Measurements from ENCODE around the gene SUZ12. TPM values are rescaled to one million over a fixed set of nuclear protein-coding genes. Genes with fewer than 3 reads are reported as not detected.
A peak's percentile ranks its signal among the peaks of the same experiment; 100 is the strongest.
"Not testable (repeated sequence)": the region's sequence is repeated elsewhere in the genome, so short reads cannot be mapped to it uniquely, and the experiment has no call there.

SUZ12 gene
- total and polyA plus RNA-seq, 2 experiments from 2014 or later: 22.3 to 39.8 TPM

DNA sequence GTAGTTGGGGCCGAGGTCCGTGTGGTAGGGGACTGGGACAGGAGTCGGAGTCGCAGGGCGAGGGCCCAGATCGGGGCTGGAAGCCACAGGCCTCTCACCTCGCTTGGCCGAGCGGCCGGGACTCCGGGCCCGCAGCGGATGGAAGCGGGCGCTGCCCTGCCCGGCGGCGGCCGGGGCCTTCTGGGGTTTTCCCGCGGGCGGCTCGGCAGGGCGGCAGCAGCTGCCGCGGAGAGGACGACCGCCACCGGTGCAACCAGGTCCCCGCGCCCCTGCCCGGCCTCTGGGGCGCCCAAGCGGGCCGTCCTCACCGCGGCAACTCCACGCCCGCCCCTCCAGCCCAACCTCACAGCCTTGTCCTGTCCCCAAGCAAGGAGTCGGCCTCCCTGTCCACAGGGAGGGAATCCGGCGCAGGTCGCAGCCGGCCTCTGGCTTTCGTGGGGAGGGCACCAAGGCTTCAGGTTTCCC lies 19.7 kb upstream of the SUZ12 start:
- Histone ChIP-seq H3K79me2 (replicated peaks; ENCODE audit: insufficient read depth) (no peaks in the 10 kb centered on the region), H3K9me2 (ENCODE audit: insufficient read depth) (no peaks in the 10 kb centered on the region), H3K27me3 (ENCODE audit: insufficient read depth) (no peaks in the 10 kb centered on the region), H3K4me2 (peak overlapping the region; percentile 35; the same call in 1 of the 2 replicates), H4K20me1 (replicated peaks; ENCODE audit: insufficient read depth) (no peaks in the 10 kb centered on the region), H3K4me3 (peak overlapping the region; percentile 45; the same call in 1 of the 2 replicates), H3F3A (replicated peaks; ENCODE audit: low read depth) (peaks cover 5% of the 10 kb centered on the region; the same call in 1 of the 2 replicates), H3K27ac (ENCODE audit: low read depth) (no peak overlapping the region), H3K36me3 (ENCODE audit: insufficient read depth) (no peaks in the 10 kb centered on the region), H3K4me1 (ENCODE audit: insufficient read depth) (peaks cover 14% of the 10 kb centered on the region), H2AFZ (peak overlapping the region; percentile 86; the same call in 1 of the 2 replicates)
- TF ChIP-seq CREB1 (CRISPR knock-in tag; IDR thresholded peaks at IDR 0.05; ENCODE audit: low read depth): no peak
- TF ChIP-seq NANOG (IDR thresholded peaks at IDR 0.05; ENCODE audit: borderline replicate concordance): no peak
- no peak for TF ChIP-seq ZNF114 (CRISPR knock-in tag; IDR thresholded peaks at IDR 0.05)
- no peak for TF ChIP-seq STAT1 (IDR thresholded peaks at IDR 0.05; ENCODE audit: unreplicated experiment)
- Mint-ChIP-seq H3K4me1 (peaks cover 4% of the 10 kb centered on the region; the same call in 2 of the 3 replicates), H3K36me3 (ENCODE audit: low read depth) (0 out of 3 replicates have a peak, but pooled peaks cover 3% of the 10 kb centered on the region), H3K27ac (no peak overlapping the region), H3K4me3 (no peak overlapping the region), H3K27me3 (ENCODE audit: insufficient read depth, low read depth, poor library complexity) (peaks cover 2% of the 10 kb centered on the region), H3K9me3 (peaks cover 13% of the 10 kb centered on the region)
- ATAC-seq (peak; percentile 79), DNase-seq (ENCODE audit: low spot score) (peak; percentile 54)

DNA sequence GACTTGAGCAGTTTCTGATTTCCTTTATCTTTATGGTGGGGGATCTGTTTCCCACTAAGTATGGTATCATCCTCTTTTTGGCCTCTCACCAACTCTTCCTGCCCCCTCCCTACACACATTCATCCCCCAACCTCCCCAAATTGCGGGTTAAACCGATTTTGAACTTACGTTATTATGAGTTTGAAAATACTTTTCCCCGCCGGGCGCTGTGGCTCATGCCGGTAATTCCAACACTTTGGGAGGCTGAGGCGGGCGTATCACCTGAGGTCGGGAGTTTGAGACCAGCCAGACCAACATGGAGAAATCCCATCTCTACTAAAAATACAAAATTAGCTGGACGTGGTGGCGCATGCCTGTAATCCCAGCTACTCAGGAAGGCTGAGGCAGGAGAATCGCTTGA lies 19.1 kb upstream of the SUZ12 start:
- not testable (repeated sequence) for H4K20me1 ChIP-seq (replicated peaks; ENCODE audit: insufficient read depth); H3K9me2 ChIP-seq (ENCODE audit: insufficient read depth); H3K79me2 ChIP-seq (replicated peaks; ENCODE audit: insufficient read depth); H3F3A ChIP-seq (replicated peaks; ENCODE audit: low read depth); H3K27ac Mint-ChIP-seq; H3K27me3 Mint-ChIP-seq (ENCODE audit: insufficient read depth, low read depth, poor library complexity); DNase-seq (ENCODE audit: low spot score); ATAC-seq; H3K4me3 Mint-ChIP-seq; H3K4me1 Mint-ChIP-seq; H3K27ac ChIP-seq (ENCODE audit: low read depth); H3K36me3 ChIP-seq (ENCODE audit: insufficient read depth); H3K27me3 ChIP-seq (ENCODE audit: insufficient read depth); H3K36me3 Mint-ChIP-seq (ENCODE audit: low read depth)
- peak overlapping the region; percentile 35; the same call in 1 of the 2 replicates for H3K4me2 ChIP-seq
- H3K9me3 Mint-ChIP-seq: peaks cover 13% of the 10 kb centered on the region
- H3K4me1 ChIP-seq (ENCODE audit: insufficient read depth): peaks cover 11% of the 10 kb centered on the region
- peak overlapping the region; percentile 45; the same call in 1 of the 2 replicates for H3K4me3 ChIP-seq
- peak overlapping the region; percentile 86; the same call in 1 of the 2 replicates for H2AFZ ChIP-seq

DNA sequence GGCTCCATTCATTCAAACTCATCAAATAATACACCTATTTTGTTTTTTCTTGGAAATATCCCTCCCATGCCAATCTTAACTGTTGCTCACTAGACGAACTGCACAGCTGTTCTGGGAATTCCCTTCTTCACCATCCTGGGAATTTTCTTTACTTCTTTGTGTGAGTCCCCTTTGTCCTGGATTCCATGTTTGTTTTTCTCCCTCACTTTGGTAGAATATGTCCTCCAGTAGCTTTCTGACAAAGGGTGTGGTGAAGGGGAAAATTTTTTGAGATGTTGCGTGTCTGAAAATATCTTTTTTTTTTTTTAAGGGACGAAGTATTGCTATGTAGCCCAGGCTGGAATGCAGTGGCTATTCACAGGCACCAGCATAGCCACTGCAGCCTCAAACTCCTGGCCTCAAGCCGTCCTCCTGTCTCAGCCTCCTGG lies 18.1 kb upstream of the SUZ12 start:
- ATAC-seq (no peak), DNase-seq (ENCODE audit: low spot score) (no peak)
- Histone ChIP-seq H3K9me2 (ENCODE audit: insufficient read depth) (no peaks in the 10 kb centered on the region), H3F3A (replicated peaks; ENCODE audit: low read depth) (no peaks in the 10 kb centered on the region), H3K4me3 (no peak overlapping the region), H3K4me1 (ENCODE audit: insufficient read depth) (peaks cover 11% of the 10 kb centered on the region), H3K27ac (ENCODE audit: low read depth) (no peak overlapping the region), H3K4me2 (no peak overlapping the region), H3K36me3 (ENCODE audit: insufficient read depth) (no peaks in the 10 kb centered on the region), H3K79me2 (replicated peaks; ENCODE audit: insufficient read depth) (no peaks in the 10 kb centered on the region), H4K20me1 (replicated peaks; ENCODE audit: insufficient read depth) (no peaks in the 10 kb centered on the region), H3K27me3 (ENCODE audit: insufficient read depth) (no peaks in the 10 kb centered on the region), H2AFZ (no peak overlapping the region)
- Mint-ChIP-seq H3K9me3 (peaks cover 13% of the 10 kb centered on the region), H3K4me3 (no peak overlapping the region), H3K27ac (no peak overlapping the region), H3K27me3 (ENCODE audit: insufficient read depth, low read depth, poor library complexity) (peaks cover 4% of the 10 kb centered on the region), H3K4me1 (peaks cover 4% of the 10 kb centered on the region; the same call in 2 of the 3 replicates), H3K36me3 (ENCODE audit: low read depth) (0 out of 3 replicates have a peak, but pooled peaks cover 3% of the 10 kb centered on the region)
- TF ChIP-seq, protein P1, sequence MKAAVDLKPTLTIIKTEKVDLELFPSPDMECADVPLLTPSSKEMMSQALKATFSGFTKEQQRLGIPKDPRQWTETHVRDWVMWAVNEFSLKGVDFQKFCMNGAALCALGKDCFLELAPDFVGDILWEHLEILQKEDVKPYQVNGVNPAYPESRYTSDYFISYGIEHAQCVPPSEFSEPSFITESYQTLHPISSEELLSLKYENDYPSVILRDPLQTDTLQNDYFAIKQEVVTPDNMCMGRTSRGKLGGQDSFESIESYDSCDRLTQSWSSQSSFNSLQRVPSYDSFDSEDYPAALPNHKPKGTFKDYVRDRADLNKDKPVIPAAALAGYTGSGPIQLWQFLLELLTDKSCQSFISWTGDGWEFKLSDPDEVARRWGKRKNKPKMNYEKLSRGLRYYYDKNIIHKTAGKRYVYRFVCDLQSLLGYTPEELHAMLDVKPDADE (IDR thresholded peaks at IDR 0.05): no peak
- TF ChIP-seq ZNF114 (CRISPR knock-in tag; IDR thresholded peaks at IDR 0.05) (no peak), NANOG (IDR thresholded peaks at IDR 0.05; ENCODE audit: borderline replicate concordance) (no peak), EZH2 (IDR thresholded peaks at IDR 0.05; ENCODE audit: low read depth, unreplicated experiment) (no peak)
- TF ChIP-seq, protein P2, sequence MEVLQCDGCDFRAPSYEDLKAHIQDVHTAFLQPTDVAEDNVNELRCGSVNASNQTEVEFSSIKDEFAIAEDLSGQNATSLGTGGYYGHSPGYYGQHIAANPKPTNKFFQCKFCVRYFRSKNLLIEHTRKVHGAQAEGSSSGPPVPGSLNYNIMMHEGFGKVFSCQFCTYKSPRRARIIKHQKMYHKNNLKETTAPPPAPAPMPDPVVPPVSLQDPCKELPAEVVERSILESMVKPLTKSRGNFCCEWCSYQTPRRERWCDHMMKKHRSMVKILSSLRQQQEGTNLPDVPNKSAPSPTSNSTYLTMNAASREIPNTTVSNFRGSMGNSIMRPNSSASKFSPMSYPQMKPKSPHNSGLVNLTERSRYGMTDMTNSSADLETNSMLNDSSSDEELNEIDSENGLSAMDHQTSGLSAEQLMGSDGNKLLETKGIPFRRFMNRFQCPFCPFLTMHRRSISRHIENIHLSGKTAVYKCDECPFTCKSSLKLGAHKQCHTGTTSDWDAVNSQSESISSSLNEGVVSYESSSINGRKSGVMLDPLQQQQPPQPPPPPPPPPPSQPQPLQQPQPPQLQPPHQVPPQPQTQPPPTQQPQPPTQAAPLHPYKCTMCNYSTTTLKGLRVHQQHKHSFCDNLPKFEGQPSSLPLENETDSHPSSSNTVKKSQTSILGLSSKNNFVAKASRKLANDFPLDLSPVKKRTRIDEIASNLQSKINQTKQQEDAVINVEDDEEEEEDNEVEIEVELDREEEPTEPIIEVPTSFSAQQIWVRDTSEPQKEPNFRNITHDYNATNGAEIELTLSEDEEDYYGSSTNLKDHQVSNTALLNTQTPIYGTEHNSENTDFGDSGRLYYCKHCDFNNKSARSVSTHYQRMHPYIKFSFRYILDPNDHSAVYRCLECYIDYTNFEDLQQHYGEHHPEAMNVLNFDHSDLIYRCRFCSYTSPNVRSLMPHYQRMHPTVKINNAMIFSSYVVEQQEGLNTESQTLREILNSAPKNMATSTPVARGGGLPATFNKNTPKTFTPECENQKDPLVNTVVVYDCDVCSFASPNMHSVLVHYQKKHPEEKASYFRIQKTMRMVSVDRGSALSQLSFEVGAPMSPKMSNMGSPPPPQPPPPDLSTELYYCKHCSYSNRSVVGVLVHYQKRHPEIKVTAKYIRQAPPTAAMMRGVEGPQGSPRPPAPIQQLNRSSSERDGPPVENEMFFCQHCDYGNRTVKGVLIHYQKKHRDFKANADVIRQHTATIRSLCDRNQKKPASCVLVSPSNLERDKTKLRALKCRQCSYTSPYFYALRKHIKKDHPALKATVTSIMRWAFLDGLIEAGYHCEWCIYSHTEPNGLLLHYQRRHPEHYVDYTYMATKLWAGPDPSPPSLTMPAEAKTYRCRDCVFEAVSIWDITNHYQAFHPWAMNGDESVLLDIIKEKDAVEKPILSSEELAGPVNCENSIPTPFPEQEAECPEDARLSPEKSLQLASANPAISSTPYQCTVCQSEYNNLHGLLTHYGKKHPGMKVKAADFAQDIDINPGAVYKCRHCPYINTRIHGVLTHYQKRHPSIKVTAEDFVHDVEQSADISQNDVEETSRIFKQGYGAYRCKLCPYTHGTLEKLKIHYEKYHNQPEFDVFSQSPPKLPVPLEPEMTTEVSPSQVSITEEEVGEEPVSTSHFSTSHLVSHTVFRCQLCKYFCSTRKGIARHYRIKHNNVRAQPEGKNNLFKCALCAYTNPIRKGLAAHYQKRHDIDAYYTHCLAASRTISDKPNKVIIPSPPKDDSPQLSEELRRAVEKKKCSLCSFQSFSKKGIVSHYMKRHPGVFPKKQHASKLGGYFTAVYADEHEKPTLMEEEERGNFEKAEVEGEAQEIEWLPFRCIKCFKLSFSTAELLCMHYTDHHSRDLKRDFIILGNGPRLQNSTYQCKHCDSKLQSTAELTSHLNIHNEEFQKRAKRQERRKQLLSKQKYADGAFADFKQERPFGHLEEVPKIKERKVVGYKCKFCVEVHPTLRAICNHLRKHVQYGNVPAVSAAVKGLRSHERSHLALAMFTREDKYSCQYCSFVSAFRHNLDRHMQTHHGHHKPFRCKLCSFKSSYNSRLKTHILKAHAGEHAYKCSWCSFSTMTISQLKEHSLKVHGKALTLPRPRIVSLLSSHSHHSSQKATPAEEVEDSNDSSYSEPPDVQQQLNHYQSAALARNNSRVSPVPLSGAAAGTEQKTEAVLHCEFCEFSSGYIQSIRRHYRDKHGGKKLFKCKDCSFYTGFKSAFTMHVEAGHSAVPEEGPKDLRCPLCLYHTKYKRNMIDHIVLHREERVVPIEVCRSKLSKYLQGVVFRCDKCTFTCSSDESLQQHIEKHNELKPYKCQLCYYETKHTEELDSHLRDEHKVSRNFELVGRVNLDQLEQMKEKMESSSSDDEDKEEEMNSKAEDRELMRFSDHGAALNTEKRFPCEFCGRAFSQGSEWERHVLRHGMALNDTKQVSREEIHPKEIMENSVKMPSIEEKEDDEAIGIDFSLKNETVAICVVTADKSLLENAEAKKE (CRISPR knock-in tag; IDR thresholded peaks at IDR 0.05): no peak
